ENCODE measurements around the gene TAB3.

GRCh38 chrX:30895370-30895769, 6.3 kb upstream of the TAB3 start:
- TF ChIP-seq GATA3 (IDR thresholded peaks at IDR 0.05; ENCODE audit: low read depth, low read length) (no peak), GATA2 (IDR thresholded peaks at IDR 0.05; ENCODE audit: low read depth, low read length) (no peak)
